Measurements from ENCODE around the gene A4GNT.
A peak's percentile ranks its signal among the peaks of the same experiment; 100 is the strongest.
"Not testable (repeated sequence)": the region's sequence is repeated elsewhere in the genome, so short reads cannot be mapped to it uniquely, and the experiment has no call there.

Gene A4GNT

DNA sequence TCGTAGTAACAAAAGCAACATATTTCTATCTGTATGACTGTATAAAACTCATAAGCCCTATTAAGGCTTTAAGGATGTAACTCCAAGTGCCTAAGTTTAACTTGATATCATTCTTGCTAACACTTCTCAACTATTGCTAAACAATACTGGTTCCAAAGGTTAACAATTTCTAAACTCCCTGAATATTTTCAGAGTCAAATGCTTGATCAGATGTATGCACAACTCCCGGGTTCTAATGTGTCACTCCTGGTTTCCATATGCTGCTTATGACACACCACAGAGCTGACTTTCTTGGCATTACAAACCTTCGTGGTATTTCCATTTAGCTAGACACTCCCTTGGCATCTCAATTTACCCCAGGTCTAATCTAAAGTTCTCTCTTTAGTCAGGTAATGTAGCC lies 43.1 kb downstream of the A4GNT start:
- no peak for DNase-seq (ENCODE audit: low spot score)
- Histone ChIP-seq H3K4me3 (no peak overlapping the region), H3K27ac (no peak overlapping the region)
- TF ChIP-seq, protein P1, sequence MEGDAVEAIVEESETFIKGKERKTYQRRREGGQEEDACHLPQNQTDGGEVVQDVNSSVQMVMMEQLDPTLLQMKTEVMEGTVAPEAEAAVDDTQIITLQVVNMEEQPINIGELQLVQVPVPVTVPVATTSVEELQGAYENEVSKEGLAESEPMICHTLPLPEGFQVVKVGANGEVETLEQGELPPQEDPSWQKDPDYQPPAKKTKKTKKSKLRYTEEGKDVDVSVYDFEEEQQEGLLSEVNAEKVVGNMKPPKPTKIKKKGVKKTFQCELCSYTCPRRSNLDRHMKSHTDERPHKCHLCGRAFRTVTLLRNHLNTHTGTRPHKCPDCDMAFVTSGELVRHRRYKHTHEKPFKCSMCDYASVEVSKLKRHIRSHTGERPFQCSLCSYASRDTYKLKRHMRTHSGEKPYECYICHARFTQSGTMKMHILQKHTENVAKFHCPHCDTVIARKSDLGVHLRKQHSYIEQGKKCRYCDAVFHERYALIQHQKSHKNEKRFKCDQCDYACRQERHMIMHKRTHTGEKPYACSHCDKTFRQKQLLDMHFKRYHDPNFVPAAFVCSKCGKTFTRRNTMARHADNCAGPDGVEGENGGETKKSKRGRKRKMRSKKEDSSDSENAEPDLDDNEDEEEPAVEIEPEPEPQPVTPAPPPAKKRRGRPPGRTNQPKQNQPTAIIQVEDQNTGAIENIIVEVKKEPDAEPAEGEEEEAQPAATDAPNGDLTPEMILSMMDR (IDR thresholded peaks at IDR 0.05), result no peak

DNA sequence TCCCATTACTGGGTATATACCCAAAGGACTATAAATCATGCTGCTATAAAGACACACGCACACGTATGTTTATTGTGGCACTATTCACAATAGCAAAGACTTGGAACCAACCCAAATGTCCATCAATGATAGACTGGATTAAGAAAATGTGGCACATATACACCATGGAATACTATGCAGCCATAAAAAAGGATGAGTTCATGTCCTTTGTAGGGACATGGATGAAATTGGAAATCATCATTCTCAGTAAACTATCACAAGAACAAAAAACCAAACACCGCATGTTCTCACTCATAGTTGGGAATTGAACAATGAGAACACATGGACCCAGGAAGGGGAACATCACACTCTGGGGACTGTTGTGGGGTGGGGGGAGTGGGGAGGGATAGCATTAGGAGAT lies 46.4 kb downstream of the A4GNT start:
- H3K4me3 ChIP-seq; DNase-seq (ENCODE audit: low spot score); H3K27ac ChIP-seq: not testable (repeated sequence)

GRCh38 chr3:138084196-138084595 lies 48.0 kb downstream of the A4GNT start:
- no peak for DNase-seq (ENCODE audit: low spot score)
- TF ChIP-seq, protein P1 (IDR thresholded peaks at IDR 0.05), result no peak
- no peak overlapping the region for H3K4me3 ChIP-seq
- H3K27ac ChIP-seq, result no peak overlapping the region

- DNase-seq (ENCODE audit: low spot score), result no peak
- TF ChIP-seq, protein P1 (IDR thresholded peaks at IDR 0.05), result no peak
- no peak overlapping the region for H3K4me3 ChIP-seq
- peak overlapping the region in 1 of 2 donors; percentile 68 for H3K27ac ChIP-seq
Measured at GRCh38 chr3:138082992-138083386, 49.2 kb downstream of the A4GNT start.

DNA sequence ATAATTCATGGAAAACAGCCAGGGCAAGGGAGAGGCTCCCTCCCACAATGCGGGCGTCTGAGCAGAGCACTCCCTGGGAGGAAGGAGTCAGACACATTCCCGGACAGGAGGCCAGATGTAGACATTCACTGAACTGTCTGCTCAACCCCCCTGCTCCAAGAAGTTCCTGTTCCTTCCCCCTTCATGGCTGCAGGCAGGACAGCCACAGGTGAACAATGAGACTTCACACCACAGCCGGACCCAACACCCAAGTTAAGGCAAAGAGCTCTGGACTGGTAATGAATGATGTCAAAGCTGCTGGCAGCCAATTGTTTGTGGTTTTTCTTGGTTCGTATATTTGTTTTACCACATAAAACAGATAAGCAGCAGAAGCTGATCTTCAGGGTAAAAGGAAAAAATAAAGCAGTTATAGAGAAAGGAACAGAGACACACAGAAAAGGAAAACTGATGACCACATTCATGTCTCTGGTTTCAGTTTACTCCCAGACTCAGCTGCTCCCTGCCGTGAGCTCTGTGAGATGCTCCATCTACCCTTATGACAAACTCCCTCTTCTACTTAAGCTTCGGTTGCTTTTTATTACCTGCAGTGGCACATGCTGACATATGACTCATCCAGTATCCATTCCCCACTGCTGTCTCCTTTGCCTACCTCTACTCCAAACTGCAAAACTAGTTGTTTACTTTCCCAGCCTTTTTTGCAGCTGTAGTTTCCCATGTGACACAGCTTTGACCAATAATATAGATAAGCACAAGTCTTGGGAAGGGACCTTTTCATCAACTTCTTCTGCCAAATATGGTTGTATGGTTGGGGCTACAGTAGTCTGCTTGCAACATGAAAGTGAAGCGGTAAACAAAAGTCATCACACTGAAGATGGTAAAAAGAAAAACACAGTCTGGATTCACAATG lies 49.9 kb downstream of the A4GNT start:
- no peak for DNase-seq (ENCODE audit: low spot score)
- Histone ChIP-seq H3K4me3 (peak overlapping the region; percentile 35), H3K27ac (peak overlapping the region in 1 of 2 donors; percentile 68)
- TF ChIP-seq, protein P1 (IDR thresholded peaks at IDR 0.05), result no peak

GRCh38 chr3:138081371-138082084 lies 50.7 kb downstream of the A4GNT start:
- TF ChIP-seq, protein P1 (IDR thresholded peaks at IDR 0.05), result no peak
- Histone ChIP-seq H3K27ac (peak overlapping the region in 1 of 2 donors; percentile 68), H3K4me3 (peak overlapping the region; percentile 35)
- DNase-seq (ENCODE audit: low spot score), result no peak

DNA sequence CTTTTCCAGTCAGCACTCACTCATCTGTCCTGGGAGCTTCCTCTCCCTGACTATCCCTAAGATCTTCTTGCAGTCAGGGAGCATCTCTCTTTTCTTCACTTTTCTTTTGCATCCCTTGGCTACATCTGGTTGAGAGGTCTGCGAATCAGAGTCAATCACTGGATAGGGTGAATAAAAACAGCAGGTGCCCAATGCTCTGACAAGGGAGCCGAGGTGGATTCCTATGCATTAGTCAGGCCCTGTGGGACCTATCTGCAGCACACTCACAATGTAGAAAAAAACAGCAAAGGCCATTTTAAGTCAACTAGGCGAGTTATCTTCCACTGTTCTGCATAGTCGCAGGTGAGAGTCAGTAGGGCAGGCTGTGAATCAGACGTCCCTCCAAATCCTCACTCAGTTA lies 52.3 kb downstream of the A4GNT start:
- DNase-seq (ENCODE audit: low spot score), result no peak
- H3K4me3 ChIP-seq, result no peak overlapping the region
- H3K27ac ChIP-seq, result no peak overlapping the region
- TF ChIP-seq, protein P1 (IDR thresholded peaks at IDR 0.05), result no peak
